KMS-11 (cell line): ENCODE measurements around the gene RNF150.

Source experiments
- H2AFZ ChIP-seq: fragments of 200-600 bp; sonication (generic); 2 replicates; pipeline ENCODE4 v1.6.1; 2016; ENCODE audit warnings: antibody characterized with exemption, mixed run types, low read depth
- H3K27ac ChIP-seq: fragments of 200-600 bp; sonication (generic); 2 replicates; pipeline ENCODE4 v1.6.1; 2016; ENCODE audit warnings: mild to moderate bottlenecking, mixed run types
- H3K27me3 ChIP-seq: fragments of 200-600 bp; sonication (generic); 2 replicates; pipeline ENCODE4 v1.6.1; 2017; ENCODE audit warnings: mild to moderate bottlenecking, low read depth, mixed run types, moderate library complexity; ENCODE audit not compliant: insufficient read depth
- H3K36me3 ChIP-seq: fragments of 200-600 bp; sonication (generic); 2 replicates; pipeline ENCODE4 v1.6.1; 2017; ENCODE audit warnings: mild to moderate bottlenecking, mixed run types; ENCODE audit not compliant: insufficient read depth
- H3K4me1 ChIP-seq: fragments of 200-600 bp; sonication (generic); 2 replicates; pipeline ENCODE4 v1.6.1; 2016; ENCODE audit warnings: mild to moderate bottlenecking, low read depth, mixed run types; ENCODE audit not compliant: poor library complexity, severe bottlenecking
- H3K4me2 ChIP-seq: fragments of 200-600 bp; sonication (generic); 2 replicates; pipeline ENCODE4 v1.7.0; 2016; ENCODE audit warnings: mild to moderate bottlenecking, mixed run types
- H3K4me3 ChIP-seq: fragments of 200-600 bp; sonication (generic); IDR thresholded peaks from 2 replicates; pipeline ENCODE4 v1.6.1; 2017; ENCODE audit warnings: low read depth, low read length, mixed read lengths; ENCODE audit not compliant: insufficient read depth
- H3K79me2 ChIP-seq: fragments of 200-600 bp; sonication (generic); 2 replicates; pipeline ENCODE4 v1.6.1; 2016; ENCODE audit warnings: low read depth, mixed run types; ENCODE audit not compliant: insufficient read depth
- H3K9ac ChIP-seq: fragments of 200-600 bp; sonication (generic); 2 replicates; pipeline ENCODE4 v1.6.1; 2016; ENCODE audit warnings: mild to moderate bottlenecking, mixed run types
- H4K20me1 ChIP-seq: fragments of 200-600 bp; sonication (generic); 2 replicates; pipeline ENCODE4 v1.6.1; 2016; ENCODE audit warnings: mild to moderate bottlenecking, mixed run types; ENCODE audit not compliant: insufficient read depth
- TF ChIP-seq, protein P1 (sequence below): fragments of 200-600 bp; sonication (generic); conservative IDR thresholded peaks from 2 replicates; pipeline ENCODE4 v1.6.1; 2017; ENCODE audit warnings: low read depth, mild to moderate bottlenecking, antibody characterized with exemption, low read length, moderate library complexity, mixed read lengths

The RNF150 gene

DNA sequence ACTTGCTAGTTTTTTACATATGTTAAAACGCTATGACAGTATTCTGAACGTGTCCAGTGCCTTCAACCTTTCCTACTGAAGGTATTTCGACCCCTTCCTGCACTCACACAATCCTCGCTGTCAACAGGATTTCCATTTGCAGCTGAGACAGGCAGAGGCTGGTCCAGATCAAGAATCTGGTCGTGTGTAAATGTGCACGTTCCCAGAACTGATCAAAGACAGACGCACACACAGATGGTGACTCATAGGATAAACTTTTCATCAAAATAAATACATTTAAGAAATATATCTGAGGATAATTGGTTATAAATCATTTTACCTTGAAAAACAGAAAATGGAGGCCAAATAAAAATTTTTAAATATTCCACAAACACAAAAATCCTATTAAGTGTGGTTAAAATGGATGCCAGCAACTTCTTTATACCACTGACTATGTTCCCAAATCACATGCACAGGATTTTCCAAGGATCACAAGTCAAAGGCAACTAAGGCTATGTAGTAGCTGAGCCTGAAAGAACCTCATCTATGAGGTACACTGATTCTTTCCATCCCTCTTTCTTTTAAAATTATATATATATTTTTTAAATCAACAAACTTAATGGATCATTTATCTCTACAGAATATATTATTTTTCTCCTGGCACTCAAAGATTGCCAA is 85.9 kb downstream of the RNF150 start:
- Histone ChIP-seq H3K27ac (no peak overlapping the region), H4K20me1 (no peaks in the 10 kb centered on the region), H3K79me2 (no peaks in the 10 kb centered on the region), H3K4me1 (no peaks in the 10 kb centered on the region), H3K36me3 (no peaks in the 10 kb centered on the region), H2AFZ (no peak overlapping the region), H3K27me3 (no peaks in the 10 kb centered on the region), H3K4me3 (no peak overlapping the region), H3K9ac (no peak overlapping the region), H3K4me2 (no peak overlapping the region)
- TF ChIP-seq, protein P1, sequence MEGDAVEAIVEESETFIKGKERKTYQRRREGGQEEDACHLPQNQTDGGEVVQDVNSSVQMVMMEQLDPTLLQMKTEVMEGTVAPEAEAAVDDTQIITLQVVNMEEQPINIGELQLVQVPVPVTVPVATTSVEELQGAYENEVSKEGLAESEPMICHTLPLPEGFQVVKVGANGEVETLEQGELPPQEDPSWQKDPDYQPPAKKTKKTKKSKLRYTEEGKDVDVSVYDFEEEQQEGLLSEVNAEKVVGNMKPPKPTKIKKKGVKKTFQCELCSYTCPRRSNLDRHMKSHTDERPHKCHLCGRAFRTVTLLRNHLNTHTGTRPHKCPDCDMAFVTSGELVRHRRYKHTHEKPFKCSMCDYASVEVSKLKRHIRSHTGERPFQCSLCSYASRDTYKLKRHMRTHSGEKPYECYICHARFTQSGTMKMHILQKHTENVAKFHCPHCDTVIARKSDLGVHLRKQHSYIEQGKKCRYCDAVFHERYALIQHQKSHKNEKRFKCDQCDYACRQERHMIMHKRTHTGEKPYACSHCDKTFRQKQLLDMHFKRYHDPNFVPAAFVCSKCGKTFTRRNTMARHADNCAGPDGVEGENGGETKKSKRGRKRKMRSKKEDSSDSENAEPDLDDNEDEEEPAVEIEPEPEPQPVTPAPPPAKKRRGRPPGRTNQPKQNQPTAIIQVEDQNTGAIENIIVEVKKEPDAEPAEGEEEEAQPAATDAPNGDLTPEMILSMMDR = no peak

DNA sequence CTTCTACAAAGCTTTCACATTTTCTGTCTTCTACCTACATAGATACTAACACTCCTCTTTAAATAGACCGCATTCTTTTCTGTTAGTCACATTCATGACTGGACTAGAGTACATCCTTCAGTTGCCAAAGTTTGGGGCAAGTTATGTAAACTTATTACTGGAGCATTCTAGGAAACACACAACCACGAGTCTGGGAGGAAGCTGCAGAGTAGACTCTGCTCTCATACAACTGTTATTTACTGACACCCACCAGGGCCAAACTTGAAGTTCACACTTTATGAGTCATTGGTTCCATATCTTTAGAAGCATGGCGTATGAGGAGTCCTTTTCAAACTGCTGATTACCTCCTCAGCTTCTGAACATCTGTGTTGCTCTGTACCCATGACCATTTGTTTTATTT is 87.0 kb downstream of the RNF150 start:
- H3K9ac ChIP-seq = no peak overlapping the region
- TF ChIP-seq, protein P1 = no peak
- H3K36me3 ChIP-seq = no peaks in the 10 kb centered on the region
- no peak overlapping the region for H3K4me3 ChIP-seq
- no peak overlapping the region for H2AFZ ChIP-seq
- no peaks in the 10 kb centered on the region for H4K20me1 ChIP-seq
- no peaks in the 10 kb centered on the region for H3K79me2 ChIP-seq
- no peaks in the 10 kb centered on the region for H3K4me1 ChIP-seq
- no peak overlapping the region for H3K27ac ChIP-seq
- no peak overlapping the region for H3K4me2 ChIP-seq
- H3K27me3 ChIP-seq = no peaks in the 10 kb centered on the region

DNA sequence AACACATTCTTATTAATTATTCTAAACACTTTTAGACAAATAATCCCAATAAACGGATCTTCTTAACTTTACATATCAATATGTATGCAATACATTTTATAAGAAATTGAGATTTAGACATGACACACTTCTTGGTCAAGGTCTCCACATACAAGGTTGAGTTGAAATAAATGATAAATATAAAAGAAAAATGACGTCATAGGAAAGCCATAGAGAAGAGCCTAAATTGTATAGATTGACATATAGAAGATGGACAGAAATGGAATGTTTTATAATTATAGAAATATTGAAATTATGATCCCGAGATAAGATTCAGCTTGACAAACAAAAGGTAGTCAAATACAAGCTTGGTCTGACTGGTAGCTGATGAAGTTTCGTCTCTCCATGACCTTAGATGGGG is 87.4 kb downstream of the RNF150 start:
- Histone ChIP-seq H3K4me2 (no peak overlapping the region), H3K27me3 (no peaks in the 10 kb centered on the region), H3K79me2 (no peaks in the 10 kb centered on the region), H4K20me1 (no peaks in the 10 kb centered on the region), H3K27ac (no peak overlapping the region), H3K4me1 (no peaks in the 10 kb centered on the region), H3K4me3 (no peak overlapping the region), H3K36me3 (no peaks in the 10 kb centered on the region), H3K9ac (no peak overlapping the region), H2AFZ (no peak overlapping the region)
- TF ChIP-seq, protein P1 = no peak

DNA sequence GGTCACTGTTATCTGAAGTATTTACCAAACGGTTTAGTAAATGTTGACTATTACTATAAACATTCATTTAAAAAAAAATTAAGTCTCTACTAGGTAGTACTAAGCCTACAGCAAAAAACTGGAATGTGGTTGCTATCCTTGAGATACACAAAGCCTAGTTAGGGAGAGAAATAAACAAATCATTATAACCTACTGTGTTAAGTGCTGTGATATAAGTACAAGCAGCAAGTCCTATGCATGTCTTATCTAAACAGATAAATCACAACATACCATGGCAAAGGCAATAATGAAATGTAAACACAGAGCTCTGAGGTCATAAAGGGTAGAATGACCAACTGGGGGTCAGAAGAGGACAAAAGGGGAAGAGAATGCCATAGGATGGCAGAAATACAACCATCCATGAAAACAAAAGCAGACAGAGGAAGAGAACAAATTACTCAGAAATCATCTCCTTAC is 92.2 kb downstream of the RNF150 start:
- no peak overlapping the region for H3K27ac ChIP-seq
- TF ChIP-seq, protein P1 = no peak

More for the DNA sequence above, 92.2 kb downstream of the RNF150 start:
- Histone ChIP-seq H3K9ac (no peak overlapping the region), H3K4me3 (no peak overlapping the region), H2AFZ (no peak overlapping the region), H3K4me2 (no peak overlapping the region), H3K79me2 (no peaks in the 10 kb centered on the region), H3K4me1 (no peaks in the 10 kb centered on the region), H3K27me3 (no peaks in the 10 kb centered on the region), H4K20me1 (no peaks in the 10 kb centered on the region), H3K36me3 (no peaks in the 10 kb centered on the region)
